GM21529 (cell line): ENCODE data around the gene S100A7.

ENCODE experiments used
- ATAC-seq: cut with Tn5 transposase; IDR thresholded peaks from one replicate; pipeline ENCODE4 v1.9.1; 2021; ENCODE audit not compliant: unreplicated experiment

The S100A7 gene

GRCh38 chr1:153460551-153460950, at the start of gene S100A7:
S100A7 (minus strand) TSS chr1:153460651; CDS start chr1:153459013, 1,638 bp downstream.
- no peak for ATAC-seq

DNA sequence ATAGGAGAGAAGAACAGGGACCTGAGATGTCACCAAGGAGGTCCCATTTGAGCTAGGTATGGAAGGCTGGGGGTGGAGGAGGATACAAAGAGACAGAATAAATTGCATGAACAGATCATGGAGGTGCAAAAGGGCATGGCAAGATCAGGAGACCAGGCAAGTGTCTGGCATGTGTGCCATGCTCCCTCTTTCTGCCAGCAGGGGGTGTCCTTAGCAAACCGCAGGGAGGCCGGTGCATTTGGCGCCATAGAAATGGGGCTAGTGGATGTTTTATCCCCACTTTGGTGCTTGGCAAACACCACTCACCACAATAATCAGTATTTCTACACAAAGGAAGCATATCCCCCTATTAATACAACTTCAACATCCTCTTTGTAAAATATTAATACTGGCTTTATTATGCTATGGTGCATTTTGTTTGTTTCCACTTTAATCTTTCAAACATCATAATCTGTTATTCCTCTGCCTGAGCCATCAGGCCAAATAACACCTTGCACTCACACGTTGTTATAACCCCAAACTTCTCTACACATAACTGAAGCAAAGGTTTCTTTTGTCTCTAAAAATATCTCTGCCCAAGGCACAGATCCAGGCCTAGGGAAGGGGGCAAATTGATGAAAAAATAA, 49.4 kb upstream of the S100A7 start:
- no peak for ATAC-seq

GRCh38 chr1:153509036-153509435, 48.6 kb upstream of the S100A7 start:
- no peak for ATAC-seq

- no peak for ATAC-seq
These were observed 47.6 kb upstream of the S100A7 start for GRCh38 chr1:153507926-153508583.

DNA sequence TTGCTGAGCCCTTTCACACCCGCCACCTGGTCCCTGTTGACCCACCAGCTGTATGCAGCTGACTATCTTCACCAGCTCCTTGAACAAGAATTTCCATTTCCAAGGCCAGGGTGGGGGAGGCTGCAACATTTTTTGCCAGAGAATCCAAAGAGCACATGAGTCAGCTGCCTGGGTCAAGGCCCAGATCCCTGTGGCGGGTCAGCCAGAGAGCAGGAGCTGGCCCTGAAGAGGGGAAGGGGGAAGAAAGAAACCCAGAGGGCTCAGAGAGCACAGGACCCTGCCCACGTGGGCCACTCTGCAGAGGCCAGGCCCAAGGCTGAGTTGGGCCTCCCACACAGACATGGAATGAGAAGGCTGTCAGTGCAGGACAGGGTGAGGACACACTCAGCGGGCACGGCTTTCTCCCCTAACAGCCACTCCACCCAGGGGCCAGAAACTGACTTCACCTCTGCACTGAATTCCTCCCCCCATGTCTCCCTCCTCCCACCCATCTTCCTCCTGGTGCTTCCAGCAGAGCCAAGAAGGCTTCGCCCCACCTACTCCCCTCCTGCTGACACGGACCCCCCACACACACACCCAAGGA, 46.5 kb upstream of the S100A7 start:
- ATAC-seq = no peak

- no peak for ATAC-seq
These were observed 45.9 kb upstream of the S100A7 start for GRCh38 chr1:153506386-153506785.

- ATAC-seq = no peak
These were observed 45.1 kb upstream of the S100A7 start for GRCh38 chr1:153505576-153505975.

- ATAC-seq = no peak
These were observed 43.3 kb upstream of the S100A7 start for GRCh38 chr1:153503766-153504165.

DNA sequence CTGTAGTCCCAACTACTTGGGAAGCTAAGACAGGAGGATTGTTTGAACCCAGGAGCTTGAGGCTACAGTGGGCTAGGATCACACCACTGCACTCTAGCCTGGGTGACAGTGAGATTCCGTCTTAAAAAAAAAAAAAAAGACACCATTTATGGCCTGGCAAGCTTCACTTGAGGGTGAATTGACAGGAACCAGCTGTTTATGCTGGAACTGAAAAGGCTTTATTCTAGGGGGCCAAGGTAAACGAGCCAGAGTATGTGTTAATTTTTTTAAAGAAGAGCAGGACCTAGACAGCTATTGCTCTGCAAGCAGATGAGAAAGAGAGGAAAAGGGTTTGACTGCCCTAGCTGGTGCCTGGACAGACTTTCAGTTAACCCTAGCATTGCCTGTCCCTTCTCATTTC, 38.3 kb upstream of the S100A7 start:
- ATAC-seq = no peak

DNA sequence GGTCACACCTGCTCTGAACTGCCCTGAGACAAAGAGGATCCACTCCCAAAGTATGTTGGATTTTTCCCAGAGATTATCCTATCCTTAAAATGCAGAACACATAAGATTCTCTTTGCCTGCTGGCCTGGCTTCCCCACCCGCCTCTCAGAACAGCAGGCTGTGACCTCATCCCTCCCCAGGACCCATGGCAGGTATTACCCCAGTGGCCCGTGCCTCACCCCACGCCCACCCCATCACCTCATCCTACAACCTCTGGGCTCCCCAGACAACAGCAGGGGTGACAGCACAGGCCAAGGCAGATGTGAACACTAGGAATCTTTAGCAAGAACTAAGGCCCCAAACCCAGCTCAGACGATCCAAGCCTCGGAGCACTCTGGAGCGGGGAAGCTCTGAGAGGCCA, 35.1 kb upstream of the S100A7 start:
- no peak for ATAC-seq

DNA sequence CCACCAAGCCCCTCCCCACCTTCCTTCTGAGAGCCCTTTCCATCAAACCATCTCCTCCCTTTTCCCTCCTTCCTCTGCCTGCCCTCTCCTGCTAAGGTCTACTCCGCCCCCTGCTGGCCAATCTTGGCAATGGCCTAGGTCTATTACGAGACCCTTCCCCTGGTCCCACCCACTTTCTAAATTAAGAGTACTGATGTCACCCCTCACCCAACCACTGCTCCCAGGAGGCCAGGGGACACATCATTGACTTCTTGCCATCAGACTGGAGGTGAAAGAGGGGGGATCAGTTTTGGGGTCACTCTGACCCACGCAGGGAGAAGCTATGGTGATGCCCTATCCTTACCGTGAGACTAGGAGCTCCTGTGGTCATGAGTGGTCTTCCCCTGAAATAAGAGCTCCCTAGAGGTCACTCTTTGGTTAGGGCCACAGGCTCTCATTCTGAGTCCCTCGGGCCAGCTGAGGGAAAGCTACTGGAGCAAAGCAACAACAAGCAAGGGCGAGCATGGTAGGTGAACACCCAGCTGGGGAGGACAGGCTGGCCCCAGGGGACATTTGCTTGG, 34.6 kb upstream of the S100A7 start:
- no peak for ATAC-seq

GRCh38 chr1:153493343-153493960, 33.0 kb upstream of the S100A7 start:
- ATAC-seq = no peak

- ATAC-seq = peak; percentile 47
These were observed 30.0 kb upstream of the S100A7 start for GRCh38 chr1:153490272-153491051.

DNA sequence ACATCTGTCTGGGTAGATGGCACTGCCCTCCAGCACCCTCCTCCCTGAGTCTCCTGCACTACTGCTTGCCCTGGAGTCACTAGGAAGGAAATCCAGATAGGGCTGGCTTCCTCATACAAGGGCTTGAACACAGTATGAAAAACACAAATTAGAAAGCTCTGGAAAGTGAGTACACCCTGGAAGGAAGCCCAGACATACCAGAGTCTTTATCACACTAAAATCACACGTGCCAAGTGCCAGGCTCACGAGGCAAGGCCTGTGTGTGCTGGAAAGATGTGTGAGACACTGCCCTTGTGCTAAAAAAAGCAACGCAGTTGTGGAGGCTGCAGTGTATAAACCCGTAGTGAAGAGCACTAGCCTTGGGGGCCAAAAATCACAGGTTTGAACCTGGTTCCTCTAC, 28.3 kb upstream of the S100A7 start:
- ATAC-seq = no peak

GRCh38 chr1:153487707-153488106, 27.3 kb upstream of the S100A7 start:
- ATAC-seq = no peak

GRCh38 chr1:153485863-153486262, 25.4 kb upstream of the S100A7 start:
- no peak for ATAC-seq

DNA sequence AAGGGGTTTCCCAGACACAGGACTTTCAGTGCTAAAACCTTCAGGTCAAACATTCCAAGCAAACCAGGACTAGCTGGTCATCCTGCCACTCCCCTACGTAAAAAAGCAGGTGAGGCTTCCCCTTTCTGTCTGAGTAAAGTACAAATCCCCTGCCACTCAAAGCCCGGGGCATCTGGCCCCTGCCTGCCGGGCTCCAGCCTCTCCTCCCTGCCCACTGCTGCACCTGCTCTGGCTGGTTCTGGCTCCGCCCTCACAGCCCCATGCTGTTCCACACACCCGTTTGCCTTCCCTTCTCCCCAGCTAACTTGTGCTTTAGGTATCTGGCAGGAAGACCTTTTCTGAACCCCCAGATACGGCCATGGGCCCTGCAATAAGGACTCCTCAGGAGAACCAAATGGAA, 23.3 kb upstream of the S100A7 start:
- no peak for ATAC-seq

DNA sequence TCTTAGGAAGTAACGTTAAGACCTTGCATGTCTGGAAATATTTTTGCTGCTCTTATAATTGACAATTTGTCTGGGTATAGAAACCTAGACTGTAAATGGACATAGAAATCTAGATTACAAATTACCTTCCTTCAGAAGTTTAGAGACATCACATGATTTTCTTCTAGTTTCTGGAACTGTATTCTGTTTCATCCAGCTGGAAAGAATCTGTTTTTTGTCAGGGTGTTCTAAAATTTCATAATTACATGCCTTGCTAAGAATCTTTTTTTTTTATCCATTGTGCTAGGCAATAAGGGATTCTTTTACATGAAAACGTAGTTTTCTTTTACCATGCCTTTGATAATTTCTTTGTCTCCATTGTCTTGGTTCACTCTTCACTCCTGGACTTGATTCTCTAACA, 20.7 kb upstream of the S100A7 start:
- no peak for ATAC-seq

DNA sequence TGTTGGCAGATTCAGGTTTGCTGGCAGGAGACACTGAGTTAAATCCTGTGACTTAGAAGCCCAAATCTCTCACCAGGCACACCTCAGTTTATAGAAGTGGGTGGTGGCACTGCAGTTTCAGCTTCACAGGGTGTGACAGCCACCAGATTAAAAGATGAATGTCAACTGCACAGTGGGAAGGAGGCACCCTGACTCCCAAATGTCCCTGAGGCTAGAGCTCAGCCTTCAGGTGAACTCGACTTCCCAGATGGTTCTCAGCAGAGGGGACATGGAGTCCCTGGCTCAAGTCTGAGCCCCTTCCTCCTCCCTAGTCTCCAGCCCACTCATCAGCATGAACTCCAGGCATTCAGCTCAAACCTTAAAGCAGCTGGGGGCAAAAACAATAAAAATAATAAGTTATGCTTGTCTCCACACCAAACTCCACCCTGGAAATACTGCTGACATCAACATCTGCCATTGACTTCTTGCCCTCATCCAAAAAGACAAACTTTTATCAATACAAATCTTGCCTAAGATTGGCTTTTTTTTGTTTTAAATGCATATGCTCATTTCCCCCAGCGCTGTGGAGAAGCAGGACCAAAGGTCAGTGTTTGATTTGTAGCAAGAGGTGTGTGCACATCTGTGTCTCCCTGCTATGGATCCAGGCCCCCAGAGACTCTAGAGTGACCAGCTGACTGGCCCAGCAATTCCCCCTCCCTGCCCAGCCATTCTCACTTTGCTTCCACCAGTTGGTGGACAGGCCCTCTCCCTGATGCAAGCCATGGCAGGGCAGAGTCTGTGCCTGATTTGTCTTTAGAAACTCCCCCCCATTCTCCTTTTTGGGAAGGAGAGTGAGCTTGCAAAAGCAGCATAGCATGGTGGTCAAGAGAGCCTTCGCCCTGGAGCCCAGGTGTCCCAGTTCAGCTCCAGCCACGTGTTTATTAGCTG, 18.5 kb upstream of the S100A7 start:
- no peak for ATAC-seq
